HepG2 (cell line): ENCODE data around the gene CARMIL3. TPM values are rescaled to one million over a fixed set of nuclear protein-coding genes. Genes with fewer than 3 reads are reported as not detected.

Source experiments
- CSRNP2 ChIP-seq: sonication (generic); formaldehyde crosslinking; conservative IDR thresholded peaks from 2 replicates; pipeline ENCODE4 v1.8.0; 2022; ENCODE audit warnings: low read depth, missing genetic modification reagents
- HNRNPLL ChIP-seq: fragments of 200-400 bp; formaldehyde crosslinking; IDR thresholded peaks from 2 replicates; pipeline ENCODE4 v1.6.1; 2017; ENCODE audit warnings: mild to moderate bottlenecking, low read depth, low read length; ENCODE audit not compliant: poor library complexity, severe bottlenecking
- LCORL ChIP-seq, 2 experiments: fragments of 450-650 bp in 1 of 2; sonication (generic) in 1 of 2; formaldehyde crosslinking in 1 of 2; IDR thresholded peaks; 2 replicates each; pipeline versions ENCODE4 v1.5.0 to v1.6.1; 2017 to 2020; ENCODE audit warnings: antibody characterized with exemption in 1 of 2, missing genetic modification reagents in 1 of 2
- NAIF1 ChIP-seq: sonication (generic); formaldehyde crosslinking; IDR thresholded peaks from 2 replicates; pipeline ENCODE4 v1.5.0; 2020; ENCODE audit warnings: mild to moderate bottlenecking, missing genetic modification reagents, borderline replicate concordance
- NFKBIZ ChIP-seq: IDR thresholded peaks from 2 replicates; pipeline ENCODE4 v1.6.1; 2018; ENCODE audit warnings: missing genetic modification reagents, missing compliant biosample characterization
- SNAPC4 ChIP-seq: sonication (generic); formaldehyde crosslinking; IDR thresholded peaks from 2 replicates; pipeline ENCODE4 v1.4.0; 2020; ENCODE audit warnings: mild to moderate bottlenecking, missing genetic modification reagents
- SP5 ChIP-seq: IDR thresholded peaks from 2 replicates; pipeline ENCODE4 v1.6.1; 2016; ENCODE audit warnings: low read depth, borderline replicate concordance
- TBX2 ChIP-seq: sonication (generic); formaldehyde crosslinking; IDR thresholded peaks from 2 replicates; pipeline ENCODE4 v1.5.0; 2020; ENCODE audit warnings: missing genetic modification reagents, mild to moderate bottlenecking, borderline replicate concordance
- TOPORS ChIP-seq: sonication (generic); formaldehyde crosslinking; IDR thresholded peaks from 2 replicates; pipeline ENCODE4 v1.8.0; 2023; ENCODE audit warnings: mild to moderate bottlenecking, missing genetic modification reagents
- ZFP90 ChIP-seq: sonication (generic); formaldehyde crosslinking; IDR thresholded peaks from 2 replicates; pipeline ENCODE4 v1.8.0; 2022; ENCODE audit warnings: missing genetic modification reagents, mild to moderate bottlenecking, inconsistent platforms, borderline replicate concordance
- ZNF138 ChIP-seq: sonication (generic); formaldehyde crosslinking; IDR thresholded peaks from 2 replicates; pipeline ENCODE4 v1.5.0; 2020; ENCODE audit warnings: mild to moderate bottlenecking, low read depth, missing genetic modification reagents
- ZNF142 ChIP-seq: sonication (generic); formaldehyde crosslinking; IDR thresholded peaks from 2 replicates; pipeline ENCODE4 v1.4.0; 2020; ENCODE audit warnings: missing genetic modification reagents
- polyA plus RNA-seq, 8 experiments: library from polyadenylated mRNA; depleted of rRNA in 3 of 8; stranded (reverse) in 7 of 8; unstranded in 1 of 8; fragments of >200 nt; fragmentation: Illumina TruSeq in 4 of 8; extraction: Trizol in 4 of 8; gene quantifications; 2 replicates each; pipeline versions ENCODE4 v1.2.1 to v1.2.3, GENCODE V29; 2011 to 2016; ENCODE audit warnings: low read depth in 4 of 8, missing spikeins in 1 of 8, mixed read lengths in 1 of 8; ENCODE audit not compliant: insufficient read depth in 1 of 8
- total RNA-seq, 5 experiments: library from RNA; depleted of rRNA; stranded (reverse); fragments of >200 nt; fragmentation: Illumina TruSeq; extraction: Trizol; gene quantifications; 2 replicates each; pipeline ENCODE4 v1.2.3, GENCODE V29; 2016; ENCODE audit warnings: low read depth in 1 of 5
- TF ChIP-seq, protein P1 (sequence below): sonication (generic); formaldehyde crosslinking; IDR thresholded peaks from 2 replicates; pipeline ENCODE4 v1.5.0; 2020; ENCODE audit warnings: mild to moderate bottlenecking, missing genetic modification reagents

Gene CARMIL3
- total and polyA plus RNA-seq, 2 of the 13 experiments (the other 11 are each of a cell fraction or from before 2014, with no cell fraction given) = 0.27 to 0.55 TPM

- TF ChIP-seq SNAPC4 (no peak), TOPORS (CRISPR knock-in tag) (no peak), ZFP90 (CRISPR knock-in tag) (no peak; the same call in 1 of the 2 replicates), LCORL (IDR thresholded peaks at IDR 0.05) (no peak), LCORL (CRISPR knock-in tag; IDR thresholded peaks at IDR 0.05) (peak; percentile 82), SP5 (CRISPR knock-in tag) (no peak), HNRNPLL (no peak), ZNF142 (no peak; the same call in 1 of the 2 replicates), ZNF138 (CRISPR knock-in tag) (no peak), CSRNP2 (CRISPR knock-in tag) (no peak), TBX2 (CRISPR knock-in tag) (no peak), NAIF1 (CRISPR knock-in tag) (no peak), NFKBIZ (no peak; the same call in 1 of the 2 replicates)
- TF ChIP-seq, protein P1, sequence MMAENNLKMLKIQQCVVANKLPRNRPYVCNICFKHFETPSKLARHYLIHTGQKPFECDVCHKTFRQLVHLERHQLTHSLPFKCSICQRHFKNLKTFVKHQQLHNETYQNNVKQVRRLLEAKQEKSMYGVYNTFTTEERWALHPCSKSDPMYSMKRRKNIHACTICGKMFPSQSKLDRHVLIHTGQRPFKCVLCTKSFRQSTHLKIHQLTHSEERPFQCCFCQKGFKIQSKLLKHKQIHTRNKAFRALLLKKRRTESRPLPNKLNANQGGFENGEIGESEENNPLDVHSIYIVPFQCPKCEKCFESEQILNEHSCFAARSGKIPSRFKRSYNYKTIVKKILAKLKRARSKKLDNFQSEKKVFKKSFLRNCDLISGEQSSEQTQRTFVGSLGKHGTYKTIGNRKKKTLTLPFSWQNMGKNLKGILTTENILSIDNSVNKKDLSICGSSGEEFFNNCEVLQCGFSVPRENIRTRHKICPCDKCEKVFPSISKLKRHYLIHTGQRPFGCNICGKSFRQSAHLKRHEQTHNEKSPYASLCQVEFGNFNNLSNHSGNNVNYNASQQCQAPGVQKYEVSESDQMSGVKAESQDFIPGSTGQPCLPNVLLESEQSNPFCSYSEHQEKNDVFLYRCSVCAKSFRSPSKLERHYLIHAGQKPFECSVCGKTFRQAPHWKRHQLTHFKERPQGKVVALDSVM (CRISPR knock-in tag) = peak; percentile 82; the same call in 1 of the 2 replicates
These were observed 6.6 kb downstream of the CARMIL3 start (continued) for GRCh38 chr14:24058260-24058950.
